Measurements from ENCODE around the gene KLHL8. TPM values are rescaled to one million over a fixed set of nuclear protein-coding genes. Genes with fewer than 3 reads are reported as not detected.

KLHL8 gene
- 12.0 TPM for total RNA-seq
- long read RNA-seq, full-length matches to known transcripts = 4 of 7 reads
- long read RNA-seq, partial matches to known transcripts = 1 of 7 reads
- long read RNA-seq, other reads (novel, unspliced or antisense) = 2 of 7 reads

GRCh38 chr4:87220094-87220822, at the start of gene KLHL8:
TSS of gene KLHL8 (minus strand) at chr4:87220618. CDS start at chr4:87195539, 25,079 bp downstream.
- DNase-seq (ENCODE audit: missing footprints) = peak; percentile 92
- intact Hi-C loops (cut with DNase I) = loop anchor here (5.0 kb wide), 1 partner anchor 68 kb away; no protein-coding TSS in a partner anchor
- ATAC-seq = peak; percentile 100

GRCh38 chr4:87270144-87270543, 49.7 kb upstream of the KLHL8 start:
- ATAC-seq (no peak), DNase-seq (ENCODE audit: missing footprints) (no peak)
- intact Hi-C loops (cut with DNase I) = loop anchor here (5.0 kb wide), 1 partner anchor 197 kb away; no protein-coding TSS in a partner anchor

- DNase-seq (ENCODE audit: missing footprints) (no peak), ATAC-seq (no peak)
- intact Hi-C loops (cut with DNase I) = no loop called here
Measured at GRCh38 chr4:87268411-87268810, 48.0 kb upstream of the KLHL8 start.

- ATAC-seq (no peak), DNase-seq (ENCODE audit: missing footprints) (no peak)
- intact Hi-C loops (cut with DNase I) = no loop called here
Measured at GRCh38 chr4:87266986-87267385, 46.6 kb upstream of the KLHL8 start.

- no peak for ATAC-seq
Measured at GRCh38 chr4:87262886-87263285, 42.5 kb upstream of the KLHL8 start.

DNA sequence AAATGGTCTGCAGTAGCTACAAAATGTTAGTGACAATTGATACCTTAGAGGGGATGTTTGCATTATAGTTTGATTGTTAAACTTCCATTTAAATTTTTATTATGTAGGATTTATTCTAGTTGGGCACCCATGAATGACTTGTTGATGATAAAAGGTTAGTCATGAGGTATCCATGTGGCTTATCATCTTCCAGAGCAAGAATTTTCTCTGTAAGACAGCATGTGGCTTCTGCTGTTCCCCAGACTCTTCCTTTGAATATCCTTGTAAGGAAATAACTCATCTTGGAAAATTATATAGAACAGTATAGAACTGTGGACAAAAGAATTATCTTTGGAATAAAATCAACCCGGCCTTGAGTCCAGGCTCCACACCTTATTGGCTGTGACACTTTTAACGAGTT, 40.1 kb upstream of the KLHL8 start:
- intact Hi-C loops (cut with DNase I) = no loop called here
- DNase-seq (ENCODE audit: missing footprints) (no peak), ATAC-seq (no peak)

More at GRCh38 chr4:87262886-87263285, 42.5 kb upstream of the KLHL8 start:
- intact Hi-C loops (cut with DNase I) = no loop called here
- DNase-seq (ENCODE audit: missing footprints) = no peak

DNA sequence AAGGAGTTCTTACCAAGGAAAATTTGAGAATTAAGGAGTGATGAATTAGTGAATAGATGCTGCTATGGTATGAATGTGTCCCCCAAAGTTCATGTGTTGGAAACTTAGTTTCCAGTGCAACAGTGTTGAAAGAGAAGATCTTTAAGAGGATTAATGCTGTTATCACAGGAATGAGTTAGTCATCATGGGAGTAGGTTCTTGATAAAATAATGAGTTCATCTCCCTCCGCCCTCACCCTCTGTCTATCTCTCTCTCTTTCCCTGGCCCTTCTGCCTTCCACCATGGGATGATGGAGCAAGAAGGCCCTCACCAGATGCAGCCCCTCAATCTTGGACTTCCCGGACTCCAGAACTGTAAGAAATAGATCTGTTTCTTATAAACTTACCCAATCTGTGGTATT, 38.3 kb upstream of the KLHL8 start:
- ATAC-seq (no peak), DNase-seq (ENCODE audit: missing footprints) (no peak)
- intact Hi-C loops (cut with DNase I) = no loop called here

- intact Hi-C loops (cut with DNase I) = no loop called here
- no peak for ATAC-seq
- DNase-seq (ENCODE audit: missing footprints) = no peak
Measured at GRCh38 chr4:87257523-87257922, 37.1 kb upstream of the KLHL8 start.

GRCh38 chr4:87255755-87256154, 35.3 kb upstream of the KLHL8 start:
- intact Hi-C loops (cut with DNase I) = no loop called here
- DNase-seq (ENCODE audit: missing footprints) (no peak), ATAC-seq (no peak)

DNA sequence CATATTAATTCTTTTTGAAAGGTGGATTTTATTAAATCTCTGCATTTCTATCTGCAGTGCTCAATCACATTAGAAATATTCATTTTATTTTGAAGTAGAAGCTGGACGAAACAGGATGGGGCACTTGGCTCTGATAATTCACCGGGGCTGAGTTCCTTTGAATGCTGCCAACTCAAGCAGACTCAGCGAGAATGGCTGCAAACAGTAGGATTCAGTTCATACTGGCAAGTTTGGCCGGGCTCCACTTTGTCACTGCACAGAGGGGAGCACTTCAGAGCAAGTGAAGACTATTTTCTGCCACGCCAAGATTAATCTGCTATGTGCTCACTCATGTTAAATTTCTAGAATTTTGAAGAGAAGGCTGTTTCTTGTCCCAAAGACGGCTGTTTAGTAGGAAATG, 30.7 kb upstream of the KLHL8 start:
- no peak for DNase-seq (ENCODE audit: missing footprints)
- no peak for ATAC-seq
- intact Hi-C loops (cut with DNase I) = no loop called here

- intact Hi-C loops (cut with DNase I) = no loop called here
- DNase-seq (ENCODE audit: missing footprints) (no peak), ATAC-seq (no peak)
Measured at GRCh38 chr4:87250294-87250693, 29.9 kb upstream of the KLHL8 start.

- intact Hi-C loops (cut with DNase I) = no loop called here
- no peak for DNase-seq (ENCODE audit: missing footprints)
- no peak for ATAC-seq
Measured at GRCh38 chr4:87249332-87250019, 29.1 kb upstream of the KLHL8 start.

GRCh38 chr4:87243426-87244053, 23.1 kb upstream of the KLHL8 start:
- DNase-seq (ENCODE audit: missing footprints) (no peak), ATAC-seq (no peak)
- intact Hi-C loops (cut with DNase I) = no loop called here

GRCh38 chr4:87241336-87241735, 20.9 kb upstream of the KLHL8 start:
- intact Hi-C loops (cut with DNase I) = no loop called here
- no peak for DNase-seq (ENCODE audit: missing footprints)
- no peak for ATAC-seq

GRCh38 chr4:87240341-87240740, 19.9 kb upstream of the KLHL8 start:
- ATAC-seq (no peak), DNase-seq (ENCODE audit: missing footprints) (no peak)
- intact Hi-C loops (cut with DNase I) = no loop called here

- DNase-seq (ENCODE audit: missing footprints) = no peak
- intact Hi-C loops (cut with DNase I) = loop anchor here (5.0 kb wide), 1 partner anchor 318 kb away; no protein-coding TSS in a partner anchor
- no peak for ATAC-seq
Measured at GRCh38 chr4:87239821-87240220, 19.4 kb upstream of the KLHL8 start.

DNA sequence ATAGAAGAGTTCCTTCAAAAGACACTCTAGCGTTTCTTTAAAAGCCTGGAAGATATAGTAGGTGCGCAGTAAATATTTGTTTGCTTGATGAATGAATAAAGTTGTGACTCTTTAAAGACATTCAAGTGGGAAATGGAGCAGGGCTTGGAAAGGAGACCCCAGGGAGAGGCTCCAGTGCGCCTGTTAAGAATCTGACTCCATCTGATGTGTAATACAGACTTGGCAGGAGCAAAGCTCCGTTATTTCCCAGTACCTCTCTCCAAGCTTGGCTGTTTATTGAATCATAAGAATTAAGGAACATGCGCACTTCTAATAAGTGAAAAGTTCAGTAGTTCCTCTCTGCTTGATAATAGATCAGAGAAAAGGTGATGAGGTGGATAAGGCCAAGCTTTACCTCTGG, 18.8 kb upstream of the KLHL8 start:
- intact Hi-C loops (cut with DNase I) = loop anchor here (5.0 kb wide), 1 partner anchor 317 kb away; no protein-coding TSS in a partner anchor
- DNase-seq (ENCODE audit: missing footprints) = no peak

DNA sequence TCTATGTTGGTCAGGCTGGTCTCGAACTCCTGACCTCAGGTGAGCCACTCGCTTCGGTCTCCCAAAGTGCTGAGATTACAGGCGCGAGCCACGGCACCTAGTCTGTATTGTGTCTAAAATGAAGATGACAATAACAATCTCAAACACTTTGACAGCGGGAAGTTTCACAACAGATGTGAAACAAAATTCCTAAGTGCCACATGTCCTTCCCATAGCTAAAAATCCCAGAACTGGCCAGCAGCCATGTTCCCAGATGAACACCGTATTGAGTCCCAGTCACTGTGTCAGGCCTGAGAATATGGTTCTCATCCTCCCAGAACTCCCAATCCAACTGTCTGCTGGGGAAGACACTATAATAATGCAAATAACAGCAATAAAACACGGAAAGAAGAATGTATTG, 16.4 kb upstream of the KLHL8 start:
- DNase-seq (ENCODE audit: missing footprints) (no peak), ATAC-seq (no peak)
- intact Hi-C loops (cut with DNase I) = loop anchor here (1.0 to 5.0 kb wide), 2 partner anchors 87 to 315 kb away; no protein-coding TSS in a partner anchor

More for the DNA sequence above, 18.8 kb upstream of the KLHL8 start:
- no peak for ATAC-seq

DNA sequence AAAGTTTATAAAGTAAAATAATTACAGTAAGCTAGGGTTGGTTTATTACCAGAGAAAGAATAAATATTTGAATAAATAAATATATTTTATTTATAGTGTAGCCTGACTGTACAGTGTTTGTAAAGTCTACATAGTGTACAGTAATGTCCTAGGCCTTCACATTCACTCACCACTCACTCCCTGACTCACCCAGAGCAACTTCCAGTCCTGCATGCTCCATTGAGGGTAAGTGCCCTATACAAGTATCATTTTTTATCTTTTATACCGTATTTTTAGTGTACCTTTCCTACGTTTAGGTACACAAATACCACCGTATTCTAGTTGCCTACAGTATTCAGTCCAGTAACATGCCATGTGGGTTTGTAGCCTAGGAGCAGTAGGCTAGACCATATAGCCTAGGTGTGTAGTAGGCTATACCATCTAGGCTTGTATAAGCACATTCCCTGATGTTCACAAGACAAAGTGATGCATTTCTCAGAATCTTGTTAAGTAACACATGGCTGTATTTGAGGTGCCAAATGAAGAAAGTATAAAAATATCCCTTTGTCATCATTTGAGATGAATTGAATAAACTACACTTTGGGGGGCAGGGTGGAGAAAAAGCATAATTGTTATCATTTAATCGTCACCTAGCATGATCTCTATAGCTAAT, 14.7 kb upstream of the KLHL8 start:
- DNase-seq (ENCODE audit: missing footprints) (no peak), ATAC-seq (no peak)
- intact Hi-C loops (cut with DNase I) = loop anchor here (5.0 kb wide), 1 partner anchor 313 kb away; no protein-coding TSS in a partner anchor
